Progenitor cell of endocrine pancreas (in vitro differentiated cells): Measurements from ENCODE around the gene HGF. TPM values are rescaled to one million over a fixed set of nuclear protein-coding genes. Genes with fewer than 3 reads are reported as not detected.

Experiments
- DNase-seq: peaks from one replicate; pipeline ENCODE4 v3.0.0; 2021; ENCODE audit warnings: low spot score; ENCODE audit not compliant: unreplicated experiment
- H3K27ac Mint-ChIP-seq: 2 replicates; pipeline ENCODE4 v1.8.0; 2021; ENCODE audit warnings: mild to moderate bottlenecking, moderate library complexity, mixed read lengths
- H3K27me3 Mint-ChIP-seq: 2 replicates; pipeline ENCODE4 v1.8.0; 2021; ENCODE audit warnings: mixed read lengths
- H3K36me3 Mint-ChIP-seq: 2 replicates; pipeline ENCODE4 v1.8.0; 2022; ENCODE audit warnings: mixed read lengths; ENCODE audit not compliant: insufficient read depth
- H3K4me1 Mint-ChIP-seq: 2 replicates; pipeline ENCODE4 v1.8.0; 2021; ENCODE audit warnings: low read depth, mixed read lengths
- H3K4me3 Mint-ChIP-seq: 2 replicates; pipeline ENCODE4 v1.8.0; 2021; ENCODE audit warnings: low read depth, mild to moderate bottlenecking, moderate library complexity, mixed read lengths
- H3K9me3 Mint-ChIP-seq: 2 replicates; pipeline ENCODE4 v1.8.0; 2021; ENCODE audit warnings: low read depth, mixed read lengths
- total RNA-seq: library from RNA; stranded (reverse); gene quantifications from 2 replicates; pipeline ENCODE4 v1.2.1, GENCODE V29; 2021
- TF ChIP-seq, protein P1 (sequence below): fragments of 200-600 bp; sonication (generic); IDR thresholded peaks from one replicate; pipeline ENCODE4 v1.5.0; 2021; ENCODE audit warnings: antibody characterized with exemption, mild to moderate bottlenecking; ENCODE audit not compliant: unreplicated experiment

HGF gene
- total RNA-seq, 1 donor from 2014 or later = not detected

DNA sequence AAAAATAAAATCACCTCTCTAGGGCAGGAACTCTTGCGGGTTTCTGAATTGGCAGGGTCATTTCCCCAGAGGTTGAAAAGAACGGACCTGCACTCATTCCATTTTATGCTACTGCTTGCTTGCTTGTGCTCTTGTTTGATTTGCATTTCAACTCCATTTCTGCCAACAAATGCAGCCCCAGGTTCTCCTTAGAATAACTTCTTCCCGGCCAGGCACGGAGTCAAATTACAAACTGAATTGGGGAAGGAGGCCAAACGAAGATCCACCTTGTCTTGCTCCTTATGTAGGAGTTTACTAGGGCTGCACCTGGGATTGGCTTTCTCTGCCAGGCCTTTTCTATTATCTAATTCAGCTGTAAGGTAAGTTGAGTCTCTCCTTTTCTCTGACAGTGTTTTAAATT is 79.6 kb downstream of the HGF start:
- Mint-ChIP-seq H3K27ac (peak overlapping the region; percentile 13), H3K4me3 (no peak overlapping the region), H3K27me3 (no peaks in the 10 kb centered on the region), H3K36me3 (no peaks in the 10 kb centered on the region), H3K4me1 (peaks cover 7% of the 10 kb centered on the region), H3K9me3 (no peaks in the 10 kb centered on the region)
- no peak for DNase-seq
- TF ChIP-seq, protein P1, sequence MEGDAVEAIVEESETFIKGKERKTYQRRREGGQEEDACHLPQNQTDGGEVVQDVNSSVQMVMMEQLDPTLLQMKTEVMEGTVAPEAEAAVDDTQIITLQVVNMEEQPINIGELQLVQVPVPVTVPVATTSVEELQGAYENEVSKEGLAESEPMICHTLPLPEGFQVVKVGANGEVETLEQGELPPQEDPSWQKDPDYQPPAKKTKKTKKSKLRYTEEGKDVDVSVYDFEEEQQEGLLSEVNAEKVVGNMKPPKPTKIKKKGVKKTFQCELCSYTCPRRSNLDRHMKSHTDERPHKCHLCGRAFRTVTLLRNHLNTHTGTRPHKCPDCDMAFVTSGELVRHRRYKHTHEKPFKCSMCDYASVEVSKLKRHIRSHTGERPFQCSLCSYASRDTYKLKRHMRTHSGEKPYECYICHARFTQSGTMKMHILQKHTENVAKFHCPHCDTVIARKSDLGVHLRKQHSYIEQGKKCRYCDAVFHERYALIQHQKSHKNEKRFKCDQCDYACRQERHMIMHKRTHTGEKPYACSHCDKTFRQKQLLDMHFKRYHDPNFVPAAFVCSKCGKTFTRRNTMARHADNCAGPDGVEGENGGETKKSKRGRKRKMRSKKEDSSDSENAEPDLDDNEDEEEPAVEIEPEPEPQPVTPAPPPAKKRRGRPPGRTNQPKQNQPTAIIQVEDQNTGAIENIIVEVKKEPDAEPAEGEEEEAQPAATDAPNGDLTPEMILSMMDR = no peak

DNA sequence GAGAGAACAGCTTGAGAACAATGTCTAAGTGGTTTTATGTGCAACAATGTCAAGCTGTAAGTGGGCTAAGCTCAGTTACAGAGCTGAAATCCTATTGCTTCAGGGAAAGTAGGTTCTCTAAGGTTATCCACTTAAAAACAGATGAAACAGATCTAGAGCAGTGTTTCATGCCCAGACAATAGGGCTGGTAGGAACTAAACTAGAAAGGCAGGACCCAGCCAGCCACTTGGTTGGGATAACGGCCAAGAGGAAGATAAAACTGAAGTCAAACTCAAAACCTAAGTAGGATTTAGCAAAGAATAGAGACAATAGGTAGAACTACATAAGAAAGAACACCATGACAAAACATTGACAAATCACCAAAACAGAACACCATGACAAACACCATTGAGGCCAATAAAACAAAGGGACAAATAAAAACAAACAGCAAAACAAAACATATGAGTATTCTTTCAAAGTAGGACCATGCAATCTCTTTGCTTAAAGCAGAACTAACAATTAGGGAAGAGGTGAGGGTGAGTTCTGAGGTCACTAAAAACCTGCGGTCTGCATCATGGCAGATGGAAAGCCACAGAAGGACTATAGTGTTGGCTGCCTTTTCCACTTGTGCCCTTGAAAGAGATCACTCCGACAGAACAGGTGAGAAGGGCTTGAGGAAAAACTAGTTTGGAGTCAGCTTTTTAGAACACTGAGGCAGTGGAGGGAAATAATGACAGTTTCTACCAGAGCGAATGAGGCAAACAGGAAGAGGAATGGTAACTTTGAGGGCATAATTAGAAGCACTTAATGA is 81.0 kb downstream of the HGF start:
- Mint-ChIP-seq H3K27me3 (no peaks in the 10 kb centered on the region), H3K36me3 (no peaks in the 10 kb centered on the region), H3K9me3 (no peaks in the 10 kb centered on the region), H3K4me1 (peaks cover 8% of the 10 kb centered on the region), H3K27ac (no peak overlapping the region), H3K4me3 (no peak overlapping the region)
- no peak for DNase-seq
- TF ChIP-seq, protein P1 = no peak

DNA sequence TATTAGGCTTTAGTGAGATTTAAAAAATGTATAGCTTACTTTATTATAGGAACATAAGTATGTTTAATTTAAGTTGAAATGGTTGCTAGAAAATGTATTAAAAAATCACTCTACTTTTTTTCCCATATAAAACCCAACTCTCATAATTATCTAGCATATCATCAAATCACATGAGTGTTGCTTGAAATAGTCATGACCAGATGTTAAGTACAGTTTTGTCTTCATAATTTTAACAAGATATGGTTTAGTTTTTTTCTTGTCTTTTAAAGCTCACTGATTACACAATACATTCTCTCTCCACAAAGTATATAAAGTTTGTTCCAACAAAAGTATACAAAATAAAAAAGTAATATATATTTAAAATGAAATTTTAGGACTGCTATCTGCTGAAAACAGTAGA is 82.8 kb downstream of the HGF start:
- Mint-ChIP-seq H3K36me3 (no peaks in the 10 kb centered on the region), H3K9me3 (no peaks in the 10 kb centered on the region), H3K4me1 (peaks cover 8% of the 10 kb centered on the region), H3K27me3 (no peaks in the 10 kb centered on the region), H3K4me3 (no peak overlapping the region), H3K27ac (no peak overlapping the region)
- DNase-seq = no peak
- TF ChIP-seq, protein P1 = no peak

DNA sequence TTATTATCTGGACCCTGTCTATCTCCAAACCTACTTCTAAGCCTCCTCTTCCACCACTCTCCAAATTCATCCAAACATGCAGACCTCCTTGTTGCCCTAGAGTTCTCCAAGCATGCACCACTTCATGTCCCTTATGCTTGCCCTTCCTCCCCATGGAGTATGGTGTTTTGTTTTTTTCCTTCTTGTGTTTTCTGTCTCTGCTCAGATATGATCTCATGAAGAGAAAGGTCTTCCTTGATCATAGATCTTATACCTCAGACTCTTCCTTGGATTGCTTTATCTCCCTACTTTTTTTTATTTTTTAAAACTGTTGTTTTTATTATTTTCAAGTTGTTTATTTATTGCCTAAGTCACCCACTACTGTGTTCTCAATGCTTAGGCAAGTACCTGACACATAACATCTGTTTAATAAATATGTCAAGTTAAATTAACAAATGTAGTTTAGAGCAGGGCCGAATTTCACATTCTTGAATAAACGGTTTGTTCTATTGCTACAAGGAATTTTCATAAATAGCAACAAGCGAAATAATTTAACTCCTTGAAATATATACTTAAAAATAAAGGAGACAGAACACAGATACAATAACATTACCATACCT is 84.5 kb downstream of the HGF start:
- Mint-ChIP-seq H3K9me3 (no peaks in the 10 kb centered on the region), H3K36me3 (no peaks in the 10 kb centered on the region), H3K27me3 (no peaks in the 10 kb centered on the region), H3K4me3 (no peak overlapping the region), H3K27ac (no peak overlapping the region), H3K4me1 (peaks cover 4% of the 10 kb centered on the region)
- no peak for DNase-seq
- TF ChIP-seq, protein P1 = no peak

DNA sequence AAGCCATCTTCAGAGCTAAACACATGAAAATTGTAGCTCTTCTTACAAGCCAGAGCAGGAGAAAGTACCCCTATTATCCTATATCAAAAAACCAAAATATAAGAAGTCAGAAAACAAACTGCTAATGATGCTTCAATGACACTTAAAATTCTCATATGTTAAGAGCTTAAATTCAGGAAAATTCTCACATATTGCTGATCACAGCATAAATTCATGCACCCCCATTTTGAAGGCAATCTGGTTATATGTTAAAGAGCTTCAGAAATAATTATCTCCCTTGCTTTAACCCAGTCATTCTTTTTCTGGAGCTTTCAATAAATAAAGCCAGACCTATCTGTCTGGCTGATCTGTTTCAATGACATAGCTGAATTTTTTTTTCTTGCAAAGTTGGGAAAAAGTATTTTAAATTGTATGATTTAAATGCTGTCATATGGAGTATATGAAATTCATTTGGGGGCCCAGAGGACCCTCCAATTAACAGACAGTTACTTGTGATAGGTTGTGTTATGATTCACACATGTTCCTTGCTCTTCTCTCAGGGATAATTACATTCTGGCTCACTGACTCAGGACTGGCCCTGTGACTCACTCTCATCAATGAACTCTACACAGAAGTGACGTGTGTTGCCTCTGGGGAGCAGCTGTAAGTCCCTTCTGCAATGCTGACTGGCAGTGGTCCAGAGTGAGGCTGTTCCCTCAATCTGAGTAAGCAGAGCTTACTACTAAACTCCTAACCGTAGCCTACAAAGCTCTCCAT is 85.2 kb downstream of the HGF start:
- TF ChIP-seq, protein P1 = no peak
- DNase-seq = no peak
- no peak overlapping the region for H3K27ac Mint-ChIP-seq
- peaks cover 4% of the 10 kb centered on the region for H3K4me1 Mint-ChIP-seq
- H3K9me3 Mint-ChIP-seq = no peaks in the 10 kb centered on the region
- no peaks in the 10 kb centered on the region for H3K36me3 Mint-ChIP-seq
- no peaks in the 10 kb centered on the region for H3K27me3 Mint-ChIP-seq
- no peak overlapping the region for H3K4me3 Mint-ChIP-seq
